Chondrocyte (in vitro differentiated cells): Measurements from ENCODE around the gene RGSL1. TPM values are rescaled to one million over a fixed set of nuclear protein-coding genes. Genes with fewer than 3 reads are reported as not detected.

Experiments used
- DNase-seq: peaks from one replicate; pipeline ENCODE4 v3.0.0; 2021; ENCODE audit warnings: mixed read lengths, low spot score
- H3K27ac Mint-ChIP-seq: one replicate; pipeline ENCODE4 v1.8.0; 2021; ENCODE audit warnings: mild to moderate bottlenecking, moderate library complexity, mixed read lengths; ENCODE audit not compliant: unreplicated experiment
- H3K27me3 Mint-ChIP-seq: 2 replicates; pipeline ENCODE4 v1.8.0; 2021; ENCODE audit warnings: low read depth, mixed read lengths
- H3K36me3 Mint-ChIP-seq: 2 replicates; pipeline ENCODE4 v1.8.0; 2021; ENCODE audit warnings: low read depth, mixed read lengths
- H3K4me1 Mint-ChIP-seq: 2 replicates; pipeline ENCODE4 v1.8.0; 2021; ENCODE audit warnings: low read depth, mild to moderate bottlenecking, mixed read lengths
- H3K4me3 Mint-ChIP-seq: one replicate; pipeline ENCODE4 v1.8.0; 2021; ENCODE audit warnings: mild to moderate bottlenecking, moderate library complexity, mixed read lengths; ENCODE audit not compliant: unreplicated experiment
- H3K9me3 Mint-ChIP-seq: 2 replicates; pipeline ENCODE4 v1.8.0; 2021; ENCODE audit warnings: low read depth, mixed read lengths
- total RNA-seq: library from RNA; stranded (reverse); gene quantifications from 3 replicates; pipeline ENCODE4 v1.2.1, GENCODE V29; 2021
- TF ChIP-seq, protein P1 (sequence below): fragments of 200-600 bp; sonication (generic); IDR thresholded peaks from 2 replicates; pipeline ENCODE4 v1.5.0; 2021; ENCODE audit warnings: antibody characterized with exemption, mild to moderate bottlenecking, moderate library complexity

RGSL1 gene
- total RNA-seq, 1 donor from 2014 or later = not detected

DNA sequence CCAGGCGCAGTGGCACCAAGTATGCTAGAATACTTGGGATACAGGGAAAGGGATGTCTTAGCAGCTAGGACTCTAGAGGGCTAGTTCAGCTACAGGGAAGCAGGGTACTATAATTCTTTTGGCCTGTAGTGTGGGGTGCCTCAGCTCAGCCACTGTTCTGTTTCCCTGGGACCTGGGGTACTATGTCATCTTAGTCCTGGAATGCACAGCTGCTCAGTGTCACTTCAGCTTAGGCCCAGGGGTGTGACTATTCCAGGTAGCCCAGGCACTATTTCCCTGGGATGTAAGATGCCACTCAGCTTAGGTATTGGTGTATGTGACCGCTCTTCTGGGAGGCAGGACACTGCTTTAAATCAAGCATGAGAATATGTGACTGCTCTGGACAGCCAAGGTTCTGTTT is 34.1 kb downstream of the RGSL1 start:
- Mint-ChIP-seq H3K9me3 (peaks cover 2% of the 10 kb centered on the region), H3K27me3 (peaks cover 16% of the 10 kb centered on the region), H3K4me3 (no peak overlapping the region), H3K36me3 (no peaks in the 10 kb centered on the region), H3K4me1 (no peaks in the 10 kb centered on the region), H3K27ac (no peak overlapping the region)
- TF ChIP-seq, protein P1, sequence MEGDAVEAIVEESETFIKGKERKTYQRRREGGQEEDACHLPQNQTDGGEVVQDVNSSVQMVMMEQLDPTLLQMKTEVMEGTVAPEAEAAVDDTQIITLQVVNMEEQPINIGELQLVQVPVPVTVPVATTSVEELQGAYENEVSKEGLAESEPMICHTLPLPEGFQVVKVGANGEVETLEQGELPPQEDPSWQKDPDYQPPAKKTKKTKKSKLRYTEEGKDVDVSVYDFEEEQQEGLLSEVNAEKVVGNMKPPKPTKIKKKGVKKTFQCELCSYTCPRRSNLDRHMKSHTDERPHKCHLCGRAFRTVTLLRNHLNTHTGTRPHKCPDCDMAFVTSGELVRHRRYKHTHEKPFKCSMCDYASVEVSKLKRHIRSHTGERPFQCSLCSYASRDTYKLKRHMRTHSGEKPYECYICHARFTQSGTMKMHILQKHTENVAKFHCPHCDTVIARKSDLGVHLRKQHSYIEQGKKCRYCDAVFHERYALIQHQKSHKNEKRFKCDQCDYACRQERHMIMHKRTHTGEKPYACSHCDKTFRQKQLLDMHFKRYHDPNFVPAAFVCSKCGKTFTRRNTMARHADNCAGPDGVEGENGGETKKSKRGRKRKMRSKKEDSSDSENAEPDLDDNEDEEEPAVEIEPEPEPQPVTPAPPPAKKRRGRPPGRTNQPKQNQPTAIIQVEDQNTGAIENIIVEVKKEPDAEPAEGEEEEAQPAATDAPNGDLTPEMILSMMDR = no peak
- no peak for DNase-seq

DNA sequence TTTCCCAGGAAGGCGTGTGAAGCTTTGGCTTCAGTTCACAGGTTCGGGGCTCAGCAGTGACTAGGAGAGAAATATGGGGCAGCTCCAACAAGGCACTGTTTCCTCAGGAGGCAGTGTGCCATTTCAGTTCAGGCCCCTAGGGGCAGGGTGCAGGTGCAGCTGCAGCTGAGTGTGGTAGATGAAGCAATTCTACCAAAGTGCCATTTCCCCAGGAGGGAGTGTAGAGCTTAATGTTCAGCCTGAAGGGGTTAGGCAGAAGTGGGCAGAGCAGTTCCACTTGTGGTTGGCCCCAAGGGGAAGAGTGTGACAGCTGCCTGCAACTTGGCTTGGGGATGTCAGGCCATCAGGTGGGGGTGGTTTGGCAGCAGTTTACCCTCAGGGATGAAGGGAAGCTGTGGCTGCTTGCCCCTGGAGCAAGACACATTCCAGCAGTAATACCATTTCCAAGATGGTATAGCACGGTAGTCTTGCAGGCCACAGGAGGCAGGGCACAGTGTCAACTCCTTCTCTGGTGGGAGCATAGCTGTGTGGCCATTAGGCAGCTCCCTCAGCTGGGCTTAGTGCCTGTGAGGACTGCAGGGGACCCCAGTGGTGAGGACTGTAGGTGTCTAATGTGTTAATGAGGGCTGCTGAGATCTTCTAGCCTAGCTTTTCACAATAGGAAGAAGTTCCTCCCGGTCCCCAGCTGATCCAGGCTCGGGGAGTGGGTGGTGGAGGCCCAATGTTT is 34.7 kb downstream of the RGSL1 start:
- no peak for DNase-seq
- no peaks in the 10 kb centered on the region for H3K9me3 Mint-ChIP-seq
- no peak overlapping the region for H3K27ac Mint-ChIP-seq
- H3K4me1 Mint-ChIP-seq = no peaks in the 10 kb centered on the region
- H3K4me3 Mint-ChIP-seq = no peak overlapping the region
- TF ChIP-seq, protein P1 = peak; percentile 16
- H3K27me3 Mint-ChIP-seq = peaks cover 18% of the 10 kb centered on the region
- H3K36me3 Mint-ChIP-seq = no peaks in the 10 kb centered on the region

DNA sequence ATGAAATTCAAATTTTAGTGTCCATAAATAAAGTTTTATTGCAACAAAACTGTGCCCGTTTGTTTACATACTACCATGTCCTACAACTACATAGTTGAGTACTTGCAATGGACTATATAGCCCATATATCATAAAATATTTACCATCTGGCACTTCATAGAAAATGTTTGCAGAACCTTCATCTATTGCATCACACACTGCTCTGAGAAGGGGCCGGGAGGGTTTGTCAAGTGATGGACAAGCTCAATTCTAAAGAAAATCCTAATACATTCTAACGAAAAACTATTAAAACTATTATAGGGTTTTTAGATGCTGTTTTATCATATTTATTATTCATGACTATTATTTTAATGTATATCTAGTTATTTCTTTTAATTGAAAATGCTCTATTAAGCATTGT is 35.9 kb downstream of the RGSL1 start:
- Mint-ChIP-seq H3K4me3 (no peak overlapping the region), H3K9me3 (no peaks in the 10 kb centered on the region), H3K4me1 (no peaks in the 10 kb centered on the region), H3K36me3 (no peaks in the 10 kb centered on the region), H3K27ac (no peak overlapping the region), H3K27me3 (peaks cover 16% of the 10 kb centered on the region)
- TF ChIP-seq, protein P1 = no peak
- no peak for DNase-seq

DNA sequence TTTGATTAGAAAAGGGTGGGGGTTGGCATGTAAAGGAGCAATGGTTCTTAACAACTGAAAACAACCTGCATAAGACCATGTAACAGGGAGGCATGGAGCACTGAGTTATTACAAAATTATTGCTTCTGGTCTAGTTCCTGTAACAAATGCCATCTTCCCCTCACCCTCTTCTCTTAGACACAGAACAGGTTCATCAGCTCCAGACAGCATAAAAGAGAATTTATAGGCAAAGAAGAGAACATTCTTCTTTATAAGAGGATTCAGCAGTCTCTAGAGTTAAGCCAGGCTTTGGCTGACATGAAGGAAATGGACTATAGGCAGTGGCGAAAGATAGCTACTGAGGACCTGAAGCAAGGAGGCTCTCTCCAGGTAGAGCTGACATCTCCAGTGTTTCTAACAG is 38.9 kb downstream of the RGSL1 start:
- Mint-ChIP-seq H3K4me1 (no peaks in the 10 kb centered on the region), H3K9me3 (no peaks in the 10 kb centered on the region), H3K4me3 (no peak overlapping the region), H3K36me3 (no peaks in the 10 kb centered on the region), H3K27ac (no peak overlapping the region), H3K27me3 (peaks cover 17% of the 10 kb centered on the region)
- TF ChIP-seq, protein P1 = no peak
- no peak for DNase-seq

GRCh38 chr1:182493063-182493462 is 43.1 kb downstream of the RGSL1 start:
- H3K9me3 Mint-ChIP-seq = no peaks in the 10 kb centered on the region
- TF ChIP-seq, protein P1 = no peak
- no peak for DNase-seq

More at GRCh38 chr1:182493063-182493462, 43.1 kb downstream of the RGSL1 start:
- Mint-ChIP-seq H3K4me3 (no peak overlapping the region), H3K27ac (no peak overlapping the region), H3K27me3 (peaks cover 10% of the 10 kb centered on the region), H3K4me1 (no peaks in the 10 kb centered on the region), H3K36me3 (no peaks in the 10 kb centered on the region)
